GM18502 (cell line): Measurements from ENCODE around the gene PACSIN2.
"Not testable (repeated sequence)": the region's sequence is repeated elsewhere in the genome, so short reads cannot be mapped to it uniquely, and the experiment has no call there.

Source experiments
- ATAC-seq: cut with Tn5 transposase; IDR thresholded peaks from one replicate; pipeline ENCODE4 v1.9.1; 2021; ENCODE audit warnings: mild to moderate bottlenecking; ENCODE audit not compliant: unreplicated experiment, poor library complexity

The PACSIN2 gene

GRCh38 chr22:42951093-42951710, 63.7 kb downstream of the PACSIN2 start:
- no peak for ATAC-seq

- ATAC-seq, result no peak
Observed at GRCh38 chr22:42950281-42950680, 64.7 kb downstream of the PACSIN2 start.

DNA sequence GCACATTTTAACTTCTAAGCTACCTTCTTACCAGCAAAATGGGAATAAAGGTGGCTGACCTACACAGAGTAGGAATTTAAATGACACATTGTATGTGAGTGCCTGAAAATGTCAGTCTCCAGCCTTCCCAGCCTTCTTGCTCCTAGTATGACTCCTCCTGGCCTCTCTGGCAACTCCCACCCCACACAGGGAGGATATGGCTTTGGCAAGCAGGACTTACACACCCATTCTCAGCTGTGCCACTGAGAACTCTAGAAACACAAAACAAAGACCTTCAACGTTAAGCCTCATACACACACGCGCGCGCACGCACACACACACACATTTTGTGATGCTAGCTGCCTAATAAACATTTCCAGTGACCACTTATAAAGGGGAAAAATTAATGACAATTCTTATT, 65.8 kb downstream of the PACSIN2 start:
- no peak for ATAC-seq

DNA sequence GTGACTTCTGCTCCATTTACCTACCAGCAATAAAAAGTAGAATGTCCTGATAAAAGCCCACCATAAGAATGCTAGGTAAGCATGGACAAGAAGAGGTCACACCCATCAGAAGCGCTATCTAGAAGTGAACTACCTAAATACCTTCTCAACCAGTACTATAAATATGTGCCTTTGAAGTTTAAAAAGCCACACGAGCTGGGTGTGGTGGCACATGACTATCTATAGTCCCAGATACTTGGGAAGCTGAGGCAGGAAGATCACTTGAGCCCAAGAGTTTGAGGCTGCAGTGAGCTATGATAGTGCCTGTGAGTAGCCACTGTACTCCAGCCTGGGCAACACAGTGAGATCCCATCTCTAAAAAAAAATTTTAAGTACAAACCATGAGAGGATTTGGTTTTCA, 66.7 kb downstream of the PACSIN2 start:
- no peak for ATAC-seq

GRCh38 chr22:42947211-42947990, 67.5 kb downstream of the PACSIN2 start:
- ATAC-seq, result no peak

DNA sequence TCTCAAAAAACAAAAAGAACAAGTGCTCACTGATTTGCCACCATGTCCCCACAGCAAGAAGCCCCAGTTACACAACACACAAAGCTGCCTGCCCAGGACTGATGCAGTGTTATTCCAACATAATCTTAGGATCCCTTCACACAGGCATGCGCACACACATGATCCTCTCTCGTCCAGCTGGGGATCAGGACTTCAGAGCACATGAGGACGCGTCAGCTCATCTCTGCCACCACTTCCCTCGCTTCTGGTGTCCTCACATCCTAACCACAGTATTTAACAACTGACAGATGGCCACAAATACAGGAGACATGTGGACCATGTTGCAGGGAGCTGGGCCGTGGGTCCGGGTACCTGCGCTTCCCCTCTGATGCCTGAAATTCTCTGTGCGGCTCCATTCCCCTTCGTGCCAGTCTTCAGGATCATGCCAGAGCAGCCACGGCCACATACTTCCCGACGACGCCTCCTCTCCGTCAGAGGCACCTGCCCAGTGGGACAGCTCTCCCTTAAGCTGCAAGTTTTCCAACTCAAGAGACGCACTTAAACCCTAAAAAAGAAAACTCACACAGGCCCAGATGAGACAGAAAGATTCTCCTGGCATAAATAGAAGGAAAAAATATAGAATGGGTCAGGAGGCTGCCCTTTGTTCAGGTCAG, 68.3 kb downstream of the PACSIN2 start:
- no peak for ATAC-seq

GRCh38 chr22:42945736-42946135, 69.2 kb downstream of the PACSIN2 start:
- ATAC-seq, result no peak

GRCh38 chr22:42945027-42945426, 69.9 kb downstream of the PACSIN2 start:
- ATAC-seq, result no peak

GRCh38 chr22:42944409-42944808, 70.5 kb downstream of the PACSIN2 start:
- ATAC-seq, result no peak

- no peak for ATAC-seq
Observed at GRCh38 chr22:42943981-42944380, 71.0 kb downstream of the PACSIN2 start.

- no peak for ATAC-seq
Observed at GRCh38 chr22:42942351-42942750, 72.6 kb downstream of the PACSIN2 start.

- ATAC-seq, result no peak
Observed at GRCh38 chr22:42939941-42940653, 74.9 kb downstream of the PACSIN2 start.

GRCh38 chr22:42939451-42939881, 75.5 kb downstream of the PACSIN2 start:
- no peak for ATAC-seq

DNA sequence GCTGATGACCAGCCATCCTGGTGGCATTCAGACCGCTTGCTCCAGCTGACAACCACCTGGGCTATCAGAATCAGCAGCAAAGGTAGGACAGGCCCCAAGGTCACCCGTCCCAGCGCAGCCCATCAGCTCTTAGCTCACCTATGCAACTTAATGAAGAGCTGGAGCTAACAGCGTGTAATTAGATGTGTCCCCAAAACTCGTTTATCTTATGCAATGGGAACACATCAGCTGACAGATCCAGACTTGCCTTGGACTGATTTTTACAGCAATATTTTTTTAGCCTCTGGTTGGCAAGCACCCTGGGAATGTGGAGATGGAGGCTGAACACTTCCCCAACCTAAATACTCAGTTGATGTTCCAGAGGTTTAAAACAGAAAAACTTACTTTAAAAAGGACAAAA, 76.0 kb downstream of the PACSIN2 start:
- no peak for ATAC-seq

GRCh38 chr22:42938449-42938848, 76.5 kb downstream of the PACSIN2 start:
- ATAC-seq, result no peak

- ATAC-seq, result peak; percentile 59
Observed at GRCh38 chr22:42937164-42937843, 77.6 kb downstream of the PACSIN2 start.

- not testable (repeated sequence) for ATAC-seq
Observed at GRCh38 chr22:42936680-42937079, 78.3 kb downstream of the PACSIN2 start.

DNA sequence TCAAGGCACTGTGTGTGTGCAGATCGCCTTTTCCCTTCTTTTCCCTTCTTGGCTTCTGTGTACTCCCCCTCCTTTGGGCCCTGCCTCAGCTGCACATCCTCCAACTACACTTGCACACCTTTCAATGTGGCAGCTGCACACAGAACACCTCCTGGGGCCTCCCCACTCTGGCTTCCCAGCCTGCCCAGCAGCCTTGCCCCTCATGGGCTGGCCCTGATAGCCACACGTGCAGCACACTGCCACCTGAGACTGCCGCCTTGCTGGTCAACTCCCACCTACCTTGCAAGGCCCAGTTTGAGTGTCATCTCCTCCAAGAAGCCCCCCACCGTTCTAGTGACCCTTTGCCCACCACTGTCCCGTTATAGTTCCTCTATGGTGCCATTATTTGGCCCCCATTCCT, 80.6 kb downstream of the PACSIN2 start:
- no peak for ATAC-seq

GRCh38 chr22:42933485-42934091, 81.4 kb downstream of the PACSIN2 start:
- peak; percentile 42 for ATAC-seq
